WTC11 (cell line): ENCODE data around the gene EPHB3. TPM values are rescaled to one million over a fixed set of nuclear protein-coding genes. Genes with fewer than 3 reads are reported as not detected.

ENCODE experiments used
- ATAC-seq: fragments of 200-7000 bp; cut with Tn5 transposase; 2 replicates; pipeline ENCODE4 v1.10.0; 2021; ENCODE audit warnings: mild to moderate bottlenecking, moderate library complexity
- CTCF ChIA-PET: fragments of 300-600 bp; sonication (Branson Sonifier 250); formaldehyde crosslinking; loops from one replicate; lab custom pipeline; 2021; ENCODE audit warnings: antibody characterized with exemption; lab: Charles Lee
- POLR2A ChIA-PET: fragments of 350-600 bp; sonication (Branson Sonifier 250); formaldehyde crosslinking; loops from one replicate; lab custom pipeline; 2021; ENCODE audit warnings: antibody characterized with exemption; lab: Charles Lee
- DNase-seq: peaks from one replicate; pipeline ENCODE4 v3.0.0; 2021; ENCODE audit warnings: low spot score
- H3K27ac Mint-ChIP-seq: 2 replicates; pipeline ENCODE4 v1.8.0; 2021; ENCODE audit warnings: mixed read lengths
- H3K27me3 Mint-ChIP-seq: 2 replicates; pipeline ENCODE4 v1.8.0; 2021; ENCODE audit warnings: low read depth, mild to moderate bottlenecking, moderate library complexity, mixed read lengths
- H3K36me3 Mint-ChIP-seq: 2 replicates; pipeline ENCODE4 v1.8.0; 2021; ENCODE audit warnings: mixed read lengths
- H3K4me1 Mint-ChIP-seq: 2 replicates; pipeline ENCODE4 v1.8.0; 2022; ENCODE audit warnings: mixed read lengths
- H3K4me3 Mint-ChIP-seq: 2 replicates; pipeline ENCODE4 v1.8.0; 2021; ENCODE audit warnings: mild to moderate bottlenecking, moderate library complexity, mixed read lengths
- H3K9me3 Mint-ChIP-seq: 2 replicates; pipeline ENCODE4 v1.8.0; 2021; ENCODE audit warnings: mixed read lengths
- AR ChIP-seq: fragments of 250-450 bp; sonication (Bioruptor Pico); IDR thresholded peaks from 2 replicates; pipeline ENCODE4 v1.9.0; 2021; ENCODE audit warnings: mild to moderate bottlenecking
- ATF1 ChIP-seq: sonication (generic); formaldehyde crosslinking; IDR thresholded peaks from 2 replicates; pipeline ENCODE4 v1.8.1; 2023; ENCODE audit warnings: mild to moderate bottlenecking, moderate library complexity, missing genetic modification reagents
- CBFB ChIP-seq: sonication (generic); formaldehyde crosslinking; IDR thresholded peaks from 2 replicates; pipeline ENCODE4 v1.8.1; 2022; ENCODE audit warnings: mild to moderate bottlenecking, low read depth, missing genetic modification reagents
- CREB1 ChIP-seq: sonication (generic); formaldehyde crosslinking; IDR thresholded peaks from 2 replicates; pipeline ENCODE4 v1.8.0; 2023; ENCODE audit warnings: mild to moderate bottlenecking, missing genetic modification reagents
- EMX1 ChIP-seq: fragments of 250-450 bp; sonication (Bioruptor Pico); IDR thresholded peaks from 2 replicates; pipeline ENCODE4 v1.8.0; 2021; ENCODE audit warnings: mild to moderate bottlenecking
- GABPB1 ChIP-seq: sonication (generic); formaldehyde crosslinking; IDR thresholded peaks from 2 replicates; pipeline ENCODE4 v1.8.1; 2023; ENCODE audit warnings: mild to moderate bottlenecking, missing genetic modification reagents
- GTF2I ChIP-seq: fragments of 250-450 bp; sonication (Bioruptor Pico); conservative IDR thresholded peaks from 2 replicates; pipeline ENCODE4 v1.4.0; 2021; ENCODE audit warnings: mild to moderate bottlenecking
- JUN ChIP-seq: sonication (generic); formaldehyde crosslinking; IDR thresholded peaks from 2 replicates; pipeline ENCODE4 v1.8.0; 2023; ENCODE audit warnings: mild to moderate bottlenecking, missing genetic modification reagents
- KAT7 ChIP-seq: sonication (generic); formaldehyde crosslinking; IDR thresholded peaks from 2 replicates; pipeline ENCODE4 v1.8.1; 2023; ENCODE audit warnings: missing genetic modification reagents, mild to moderate bottlenecking, borderline replicate concordance
- NFYB ChIP-seq: sonication (generic); formaldehyde crosslinking; conservative IDR thresholded peaks from 2 replicates; pipeline ENCODE4 v1.8.0; 2022; ENCODE audit warnings: low read depth, missing genetic modification reagents
- NR3C1 ChIP-seq: sonication (generic); formaldehyde crosslinking; conservative IDR thresholded peaks from 2 replicates; pipeline ENCODE4 v1.8.1; 2023; ENCODE audit warnings: low read depth, mild to moderate bottlenecking, missing genetic modification reagents
- RELA ChIP-seq: sonication (generic); formaldehyde crosslinking; IDR thresholded peaks from 2 replicates; pipeline ENCODE4 v1.8.1; 2022; ENCODE audit warnings: missing genetic modification reagents, mild to moderate bottlenecking, borderline replicate concordance
- RORB ChIP-seq: fragments of 250-450 bp; sonication (Bioruptor Pico); IDR thresholded peaks from 2 replicates; pipeline ENCODE4 v1.9.0; 2021; ENCODE audit warnings: mild to moderate bottlenecking
- SMAD3 ChIP-seq: sonication (generic); formaldehyde crosslinking; IDR thresholded peaks from 2 replicates; pipeline ENCODE4 v1.8.0; 2022; ENCODE audit warnings: missing genetic modification reagents, mild to moderate bottlenecking, borderline replicate concordance
- SMAD4 ChIP-seq: sonication (generic); formaldehyde crosslinking; IDR thresholded peaks from 2 replicates; pipeline ENCODE4 v1.8.0; 2022; ENCODE audit warnings: mild to moderate bottlenecking, missing genetic modification reagents
- TCF7 ChIP-seq: sonication (generic); formaldehyde crosslinking; IDR thresholded peaks from 2 replicates; pipeline ENCODE4 v1.8.0; 2022; ENCODE audit warnings: mild to moderate bottlenecking, low read depth, missing genetic modification reagents, moderate library complexity
- TEAD4 ChIP-seq: sonication (generic); formaldehyde crosslinking; IDR thresholded peaks from 2 replicates; pipeline ENCODE4 v1.8.0; 2022; ENCODE audit warnings: mild to moderate bottlenecking, missing genetic modification reagents
- TP53 ChIP-seq: sonication (generic); formaldehyde crosslinking; IDR thresholded peaks from 2 replicates; pipeline ENCODE4 v1.8.1; 2023; ENCODE audit warnings: mild to moderate bottlenecking, missing genetic modification reagents
- ZBTB21 ChIP-seq: sonication (generic); formaldehyde crosslinking; IDR thresholded peaks from 2 replicates; pipeline ENCODE4 v1.8.1; 2023; ENCODE audit warnings: mild to moderate bottlenecking, missing genetic modification reagents, borderline replicate concordance
- ZNF138 ChIP-seq: sonication (generic); formaldehyde crosslinking; conservative IDR thresholded peaks from 2 replicates; pipeline ENCODE4 v1.8.1; 2022; ENCODE audit warnings: mild to moderate bottlenecking, moderate library complexity, missing genetic modification reagents
- ZNF281 ChIP-seq: sonication (generic); formaldehyde crosslinking; IDR thresholded peaks from 2 replicates; pipeline ENCODE4 v1.8.0; 2023; ENCODE audit warnings: mild to moderate bottlenecking, missing genetic modification reagents
- ZNF317 ChIP-seq: sonication (generic); formaldehyde crosslinking; IDR thresholded peaks from 2 replicates; pipeline ENCODE4 v1.8.1; 2023; ENCODE audit warnings: low read depth, mild to moderate bottlenecking, moderate library complexity, missing genetic modification reagents, borderline replicate concordance
- ZNF423 ChIP-seq: fragments of 250-450 bp; sonication (Bioruptor Pico); IDR thresholded peaks from 2 replicates; pipeline ENCODE4 v2.1.2; 2022; ENCODE audit warnings: mild to moderate bottlenecking, moderate library complexity
- ZNF671 ChIP-seq: fragments of 250-450 bp; sonication (Bioruptor Pico); IDR thresholded peaks from 2 replicates; pipeline ENCODE4 v1.8.0; 2021; ENCODE audit warnings: mild to moderate bottlenecking
- total RNA-seq: library from RNA; stranded (reverse); gene quantifications from 3 replicates; pipeline ENCODE4 v1.2.3, GENCODE V29; 2021
- TF ChIP-seq, protein P1 (sequence below): sonication (generic); formaldehyde crosslinking; IDR thresholded peaks from 2 replicates; pipeline ENCODE4 v1.8.1; 2022; ENCODE audit warnings: low read depth, mild to moderate bottlenecking, moderate library complexity, missing genetic modification reagents, borderline replicate concordance
- TF ChIP-seq, protein P2 (sequence below): sonication (generic); formaldehyde crosslinking; IDR thresholded peaks from 2 replicates; pipeline ENCODE4 v1.8.0; 2022; ENCODE audit warnings: mild to moderate bottlenecking, missing genetic modification reagents

Gene EPHB3
- total RNA-seq, 1 experiment from 2014 or later = 11.4 TPM

DNA sequence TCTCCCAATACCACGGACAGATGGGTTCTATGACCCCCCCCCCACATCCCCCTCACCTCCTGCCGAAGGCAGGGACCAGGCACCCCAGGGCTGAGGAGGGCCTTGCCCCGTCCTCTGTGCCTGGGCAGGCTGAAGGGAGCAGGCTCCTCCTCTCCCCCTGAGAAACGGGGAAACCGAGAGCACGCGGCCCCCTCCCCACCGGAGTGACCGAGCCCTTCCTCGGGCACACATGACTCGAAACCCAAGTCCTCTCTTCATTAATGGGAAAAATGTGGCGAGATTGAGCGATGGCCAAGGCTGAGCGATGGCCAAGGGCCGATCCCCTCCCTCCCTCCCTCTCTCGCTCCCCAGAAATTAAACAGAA lies 7.0 kb downstream of the EPHB3 start:
- no peaks in the 10 kb centered on the region for H3K36me3 Mint-ChIP-seq
- DNase-seq (no peak), ATAC-seq (peak; percentile 3; the same call in 1 of the 2 replicates)
- TF ChIP-seq TP53 (CRISPR knock-in tag) (0 out of 2 replicates have a peak, but pooled peaks have one; percentile 5), ZNF138 (CRISPR knock-in tag) (no peak)
- peaks cover 64% of the 10 kb centered on the region for H3K4me1 Mint-ChIP-seq
- H3K27ac Mint-ChIP-seq = no peak overlapping the region
- H3K27me3 Mint-ChIP-seq = peaks cover 99% of the 10 kb centered on the region
- no peaks in the 10 kb centered on the region for H3K9me3 Mint-ChIP-seq
- ChIA-PET POLR2A (no interaction called here), CTCF (interaction anchor here (5.0 kb wide), 1 partner anchor 15 kb away, joined by 27 read pairs; no protein-coding TSS in a partner anchor)
- H3K4me3 Mint-ChIP-seq = peak overlapping the region; percentile 75

DNA sequence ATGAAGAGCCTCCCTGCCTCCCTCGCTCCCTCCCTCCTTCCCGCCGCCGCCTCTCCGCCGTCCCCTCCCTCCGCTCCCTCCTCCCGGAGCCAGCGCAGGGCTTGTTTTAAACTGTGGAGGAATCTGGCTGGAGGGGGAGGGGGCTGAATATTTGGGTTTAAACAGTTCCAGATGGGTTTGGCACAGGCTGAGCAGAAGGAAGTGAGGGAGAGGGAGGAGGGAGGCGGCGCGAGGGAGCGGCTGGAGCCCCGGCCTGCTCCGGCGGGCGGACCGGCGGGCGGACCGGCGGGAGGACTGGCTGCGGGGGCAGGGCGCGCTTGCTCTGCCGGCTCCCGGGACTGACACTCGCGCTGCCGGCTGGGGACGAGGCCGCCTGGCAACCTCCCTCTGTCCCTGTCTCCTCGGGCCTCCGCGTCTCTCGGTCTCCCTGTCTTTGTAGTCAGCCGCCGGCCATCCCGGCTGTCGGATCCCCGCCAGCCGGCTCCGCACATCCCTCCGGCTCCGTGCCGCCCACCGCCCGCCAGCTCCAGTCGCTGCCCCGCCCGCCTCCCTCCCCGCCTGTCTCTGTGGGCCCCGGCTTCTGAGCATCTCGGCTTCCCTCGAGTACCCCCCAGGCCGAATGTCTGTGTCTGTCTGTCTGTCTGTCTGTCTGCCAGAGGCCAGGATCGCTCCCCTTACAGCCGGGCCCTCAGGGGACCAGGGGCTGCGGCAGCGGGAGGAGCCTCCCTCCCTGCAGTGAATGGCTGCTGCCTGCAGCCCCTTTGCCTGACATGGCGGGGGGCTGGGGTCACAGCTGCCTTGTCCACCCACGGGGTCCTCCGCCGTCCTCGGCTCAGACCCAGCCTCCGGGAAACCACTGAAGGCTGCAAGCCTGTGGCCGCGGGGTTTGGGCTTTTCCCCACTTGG lies 7.6 kb downstream of the EPHB3 start:
- Mint-ChIP-seq H3K27ac (no peak overlapping the region), H3K4me1 (peaks cover 63% of the 10 kb centered on the region)
- POLR2A ChIA-PET = interaction anchor here (0.9 kb wide), 1 partner anchor 24 kb away, joined by 3 read pairs; no protein-coding TSS in a partner anchor
- no peak for TF ChIP-seq ATF1 (CRISPR knock-in tag)
- no peak for TF ChIP-seq GTF2I (CRISPR knock-in tag)
- no peak for TF ChIP-seq CBFB (CRISPR knock-in tag)
- no peak for TF ChIP-seq AR (CRISPR knock-in tag)
- 0 out of 2 replicates have a peak, but pooled peaks have one; percentile 44 for TF ChIP-seq KAT7 (CRISPR knock-in tag)
- no peak for TF ChIP-seq RORB (CRISPR knock-in tag)
- TF ChIP-seq GABPB1 (CRISPR knock-in tag) = no peak
- TF ChIP-seq ZNF281 (CRISPR knock-in tag) = no peak
- TF ChIP-seq SMAD3 (CRISPR knock-in tag) = no peak
- no peak for TF ChIP-seq TCF7 (CRISPR knock-in tag)
- no peak for TF ChIP-seq RELA (CRISPR knock-in tag)
- TF ChIP-seq ZNF317 (CRISPR knock-in tag) = no peak
- no peak for TF ChIP-seq EMX1 (CRISPR knock-in tag)
- TF ChIP-seq SMAD4 (CRISPR knock-in tag) = no peak
- TF ChIP-seq, protein P1, sequence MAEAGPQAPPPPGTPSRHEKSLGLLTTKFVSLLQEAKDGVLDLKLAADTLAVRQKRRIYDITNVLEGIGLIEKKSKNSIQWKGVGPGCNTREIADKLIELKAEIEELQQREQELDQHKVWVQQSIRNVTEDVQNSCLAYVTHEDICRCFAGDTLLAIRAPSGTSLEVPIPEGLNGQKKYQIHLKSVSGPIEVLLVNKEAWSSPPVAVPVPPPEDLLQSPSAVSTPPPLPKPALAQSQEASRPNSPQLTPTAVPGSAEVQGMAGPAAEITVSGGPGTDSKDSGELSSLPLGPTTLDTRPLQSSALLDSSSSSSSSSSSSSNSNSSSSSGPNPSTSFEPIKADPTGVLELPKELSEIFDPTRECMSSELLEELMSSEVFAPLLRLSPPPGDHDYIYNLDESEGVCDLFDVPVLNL (CRISPR knock-in tag) = no peak
- TF ChIP-seq ZNF423 (CRISPR knock-in tag) = no peak
- TF ChIP-seq TEAD4 = no peak
- no peak for TF ChIP-seq NFYB (CRISPR knock-in tag)
- no peak for TF ChIP-seq JUN (CRISPR knock-in tag)
- no peak for TF ChIP-seq ZBTB21
- TF ChIP-seq CREB1 (CRISPR knock-in tag) = no peak
- TF ChIP-seq, protein P2, sequence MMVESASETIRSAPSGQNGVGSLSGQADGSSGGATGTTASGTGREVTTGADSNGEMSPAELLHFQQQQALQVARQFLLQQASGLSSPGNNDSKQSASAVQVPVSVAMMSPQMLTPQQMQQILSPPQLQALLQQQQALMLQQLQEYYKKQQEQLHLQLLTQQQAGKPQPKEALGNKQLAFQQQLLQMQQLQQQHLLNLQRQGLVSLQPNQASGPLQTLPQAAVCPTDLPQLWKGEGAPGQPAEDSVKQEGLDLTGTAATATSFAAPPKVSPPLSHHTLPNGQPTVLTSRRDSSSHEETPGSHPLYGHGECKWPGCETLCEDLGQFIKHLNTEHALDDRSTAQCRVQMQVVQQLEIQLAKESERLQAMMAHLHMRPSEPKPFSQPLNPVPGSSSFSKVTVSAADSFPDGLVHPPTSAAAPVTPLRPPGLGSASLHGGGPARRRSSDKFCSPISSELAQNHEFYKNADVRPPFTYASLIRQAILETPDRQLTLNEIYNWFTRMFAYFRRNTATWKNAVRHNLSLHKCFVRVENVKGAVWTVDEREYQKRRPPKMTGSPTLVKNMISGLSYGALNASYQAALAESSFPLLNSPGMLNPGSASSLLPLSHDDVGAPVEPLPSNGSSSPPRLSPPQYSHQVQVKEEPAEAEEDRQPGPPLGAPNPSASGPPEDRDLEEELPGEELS (CRISPR knock-in tag) = no peak
- TF ChIP-seq NR3C1 = no peak
- TF ChIP-seq ZNF671 (CRISPR knock-in tag) = no peak

More for the DNA sequence above, 7.6 kb downstream of the EPHB3 start:
- Mint-ChIP-seq H3K27me3 (peaks cover 96% of the 10 kb centered on the region), H3K9me3 (no peaks in the 10 kb centered on the region), H3K36me3 (no peaks in the 10 kb centered on the region), H3K4me3 (peak overlapping the region; percentile 75)
- DNase-seq = peak; percentile 65
- CTCF ChIA-PET = interaction anchor here (2.4 kb wide), 1 partner anchor 8 kb away, joined by 16 read pairs; the partner anchor contains the start of gene EPHB3
- ATAC-seq = peak; percentile 26
